Endometrium (tissue), 2 donors: ENCODE results near the gene NPIPA8.
"Not testable (repeated sequence)": the region's sequence is repeated elsewhere in the genome, so short reads cannot be mapped to it uniquely, and the experiment has no call there.

ENCODE experiments used
- FAIRE-seq: peaks from 2 replicates; lab custom pipeline; 2012; peaks lifted over from hg19 to GRCh38; lab: Jason Lieb, UNC
- donor health status: control.
- donor health status: control.

NPIPA8 gene

DNA sequence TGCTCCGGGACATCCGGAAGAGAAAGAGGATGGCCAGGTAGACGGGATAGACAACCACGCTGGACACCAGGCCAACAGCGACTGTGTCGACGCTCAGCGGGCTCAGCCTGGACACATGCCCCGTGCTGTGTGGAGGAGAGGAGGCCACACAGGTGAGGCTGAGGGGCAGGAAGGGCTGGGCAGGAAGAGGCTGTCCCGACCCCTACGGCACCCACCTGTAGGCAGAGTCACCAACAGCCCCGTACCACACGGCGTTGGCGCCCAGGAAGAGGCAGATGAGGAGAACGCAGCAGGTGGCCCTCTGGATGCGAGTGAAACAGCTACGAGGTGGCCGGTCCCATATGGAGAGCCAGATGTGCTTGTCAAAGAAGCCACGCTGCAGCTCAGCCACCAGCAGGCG lies at the start of gene NPIPA8:
Gene NPIPA8, minus strand, starts transcription at position 101 of the 400 bp plus-strand sequence. CDS start 4,074 bp downstream, outside the sequence.
- FAIRE-seq, result not testable (repeated sequence)

- FAIRE-seq, result not testable (repeated sequence)
These were observed 48.7 kb upstream of the NPIPA8 start for GRCh38 chr16:18385285-18385684.

- not testable (repeated sequence) for FAIRE-seq
These were observed 48.3 kb upstream of the NPIPA8 start for GRCh38 chr16:18384869-18385268.

GRCh38 chr16:18384098-18384636 lies 47.6 kb upstream of the NPIPA8 start:
- FAIRE-seq, result not testable (repeated sequence)

GRCh38 chr16:18382696-18383095 lies 46.2 kb upstream of the NPIPA8 start:
- FAIRE-seq, result not testable (repeated sequence)

- not testable (repeated sequence) for FAIRE-seq
These were observed 11.2 kb upstream of the NPIPA8 start for GRCh38 chr16:18347742-18348141.

GRCh38 chr16:18346993-18347392 lies 10.5 kb upstream of the NPIPA8 start:
- not testable (repeated sequence) for FAIRE-seq

GRCh38 chr16:18344634-18345033 lies 8.1 kb upstream of the NPIPA8 start:
- FAIRE-seq, result not testable (repeated sequence)

DNA sequence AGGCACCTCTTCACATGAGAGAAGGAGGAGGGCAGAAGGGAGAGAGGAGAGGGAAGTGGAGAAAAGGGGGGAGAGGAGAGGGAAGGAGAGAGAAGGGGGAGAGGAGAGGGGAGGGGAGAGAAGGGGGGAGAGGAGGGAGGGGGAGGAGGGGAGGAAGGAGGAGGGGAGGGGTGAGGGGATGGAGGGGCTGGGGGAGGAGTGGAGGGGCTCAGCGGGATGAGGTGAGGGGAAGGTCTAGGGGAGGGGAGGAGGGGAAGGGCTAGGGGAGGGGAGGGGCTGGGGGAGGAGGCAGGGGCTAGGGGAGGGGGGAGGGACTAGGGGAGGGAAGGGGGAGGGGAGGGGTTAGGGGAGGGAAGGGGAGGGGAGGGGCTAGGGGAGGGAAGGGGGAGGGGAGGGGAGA lies 5.5 kb upstream of the NPIPA8 start:
- FAIRE-seq, result not testable (repeated sequence)

GRCh38 chr16:18341417-18341960 lies 5.0 kb upstream of the NPIPA8 start:
- FAIRE-seq, result not testable (repeated sequence)

DNA sequence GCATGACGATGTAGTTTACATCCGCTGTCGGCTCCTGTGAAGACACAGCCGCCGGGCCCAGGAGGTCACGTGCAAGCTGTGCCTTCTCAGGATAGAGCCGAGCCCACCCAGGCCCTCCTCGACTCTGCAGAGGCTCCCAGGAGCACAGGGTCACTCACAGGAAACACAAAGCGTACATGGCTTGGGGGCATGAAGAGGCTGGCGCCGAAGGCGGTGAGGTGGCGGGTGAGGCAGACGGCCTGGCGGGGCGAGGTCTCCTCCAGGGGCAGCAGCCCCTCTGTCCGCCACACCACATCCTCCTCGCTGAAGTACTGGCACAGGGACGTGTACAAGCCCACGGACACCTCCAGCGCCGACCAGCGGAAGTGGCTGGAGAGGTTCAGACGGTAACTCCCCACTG lies 2.7 kb upstream of the NPIPA8 start:
- FAIRE-seq, result not testable (repeated sequence)

DNA sequence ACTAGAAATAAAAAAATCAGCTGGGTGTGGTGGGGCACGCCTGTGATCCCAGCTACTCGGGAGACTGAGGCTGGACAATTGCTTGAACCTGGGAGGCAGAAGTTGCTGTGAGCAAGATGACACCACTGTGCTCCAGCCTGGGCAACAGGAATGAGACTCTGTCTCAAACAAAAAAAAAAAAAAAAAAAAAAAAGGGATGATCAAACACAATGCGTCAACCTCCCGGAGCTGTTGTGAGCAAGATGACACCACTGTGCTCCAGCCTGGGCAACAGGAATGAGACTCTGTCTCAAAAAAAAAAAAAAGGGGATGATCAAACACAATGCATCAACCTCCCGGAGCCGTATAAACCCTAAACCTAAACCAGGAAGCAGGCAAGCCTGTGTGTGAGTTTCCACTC lies 24.7 kb downstream of the NPIPA8 start:
- FAIRE-seq, result not testable (repeated sequence)

- FAIRE-seq, result not testable (repeated sequence)
These were observed 27.4 kb downstream of the NPIPA8 start for GRCh38 chr16:18309159-18309558.

- FAIRE-seq, result not testable (repeated sequence)
These were observed 29.3 kb downstream of the NPIPA8 start for GRCh38 chr16:18307241-18307640.

GRCh38 chr16:18306066-18306465 lies 30.5 kb downstream of the NPIPA8 start:
- FAIRE-seq, result not testable (repeated sequence)

- not testable (repeated sequence) for FAIRE-seq
These were observed 33.4 kb downstream of the NPIPA8 start for GRCh38 chr16:18303059-18303706.

- FAIRE-seq, result not testable (repeated sequence)
These were observed 38.8 kb downstream of the NPIPA8 start for GRCh38 chr16:18297714-18298113.

GRCh38 chr16:18296931-18297330 lies 39.6 kb downstream of the NPIPA8 start:
- FAIRE-seq, result not testable (repeated sequence)

GRCh38 chr16:18294371-18294770 lies 42.2 kb downstream of the NPIPA8 start:
- FAIRE-seq, result not testable (repeated sequence)

GRCh38 chr16:18293337-18293956 lies 43.1 kb downstream of the NPIPA8 start:
- FAIRE-seq, result not testable (repeated sequence)

DNA sequence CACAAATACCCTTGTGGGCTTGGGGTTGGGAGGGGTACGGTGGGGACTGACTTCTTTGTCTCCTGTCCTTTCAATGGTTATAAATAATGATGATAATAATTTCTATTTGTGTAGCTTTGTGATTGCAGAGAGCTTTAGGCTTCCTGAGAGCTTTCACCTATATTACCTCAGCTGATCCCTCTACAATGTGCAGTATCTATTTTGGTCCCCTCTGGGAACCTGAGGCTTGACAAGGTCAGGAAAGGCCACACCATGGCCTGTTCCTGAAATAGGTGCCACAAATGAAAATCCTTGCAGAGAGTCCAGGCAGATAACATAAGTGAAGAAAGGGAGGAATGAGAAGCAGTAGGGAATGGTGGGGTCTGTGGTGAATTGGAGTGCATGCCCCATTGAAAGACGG lies 45.6 kb downstream of the NPIPA8 start:
- not testable (repeated sequence) for FAIRE-seq

GRCh38 chr16:18286342-18286741 lies 50.2 kb downstream of the NPIPA8 start:
- FAIRE-seq, result not testable (repeated sequence)

GRCh38 chr16:18280319-18280718 lies 56.2 kb downstream of the NPIPA8 start:
- not testable (repeated sequence) for FAIRE-seq
